ENCODE measurements around the gene KCNMA1.

Gene KCNMA1

DNA sequence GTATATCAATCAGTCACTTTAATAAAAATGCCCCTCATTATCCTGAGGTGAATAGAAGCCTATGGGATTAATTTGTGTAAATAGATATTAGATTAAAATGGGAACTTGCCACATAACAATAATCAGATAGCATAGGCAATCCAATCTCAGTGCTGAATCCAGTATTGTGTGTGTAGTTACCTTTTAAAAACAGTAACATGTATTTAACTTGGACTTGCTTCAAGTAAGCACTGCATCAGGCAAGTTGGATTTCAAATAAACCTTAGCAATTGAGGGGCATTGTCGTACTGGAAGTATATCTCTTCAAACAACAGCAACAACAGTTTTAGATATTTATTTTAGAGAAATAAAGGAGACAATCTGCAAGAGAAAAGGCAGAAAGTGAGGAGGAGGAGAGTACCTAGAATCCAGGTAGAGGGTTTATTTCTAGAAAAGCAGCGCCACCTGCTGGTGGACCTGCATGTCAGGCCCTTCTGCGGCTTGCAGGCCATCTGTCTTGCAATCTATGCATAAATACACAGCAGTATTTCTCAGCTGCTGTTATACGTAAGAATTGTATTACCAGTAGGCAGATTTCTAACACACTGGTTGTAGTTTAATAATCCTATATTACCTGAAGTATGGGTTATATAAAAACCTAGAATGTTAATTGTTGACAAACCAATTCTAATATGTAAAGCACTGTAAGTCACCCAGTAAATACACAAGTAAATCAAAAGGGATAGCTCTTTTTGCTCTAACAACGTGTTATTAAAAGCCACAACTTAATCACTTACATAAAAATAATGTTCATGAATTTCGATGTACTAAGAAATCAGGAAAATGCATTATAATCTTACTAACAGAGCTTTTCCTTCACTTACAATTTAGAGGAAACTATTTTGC, 652.8 kb downstream of the KCNMA1 start:
- DNase-seq: peak; percentile 43

DNA sequence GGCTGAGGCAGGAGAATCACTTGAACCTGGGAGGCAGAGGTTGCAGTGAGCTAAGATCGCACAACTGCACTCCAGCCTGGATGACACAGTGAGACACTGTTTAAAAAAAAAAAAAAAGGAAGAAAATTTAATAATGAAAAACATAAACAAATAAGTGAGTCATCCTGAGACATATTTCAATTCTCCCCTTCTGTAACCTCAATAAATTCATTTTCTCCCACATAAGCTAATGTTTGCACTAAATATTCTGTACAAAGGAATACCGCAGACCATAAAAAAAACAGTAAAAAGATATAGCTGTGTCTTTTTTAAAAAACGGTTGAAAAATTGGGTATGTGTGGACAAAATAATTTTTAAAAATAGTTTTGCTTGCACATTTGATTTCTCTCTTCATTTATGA, 654.0 kb downstream of the KCNMA1 start:
- no peak for DNase-seq

DNA sequence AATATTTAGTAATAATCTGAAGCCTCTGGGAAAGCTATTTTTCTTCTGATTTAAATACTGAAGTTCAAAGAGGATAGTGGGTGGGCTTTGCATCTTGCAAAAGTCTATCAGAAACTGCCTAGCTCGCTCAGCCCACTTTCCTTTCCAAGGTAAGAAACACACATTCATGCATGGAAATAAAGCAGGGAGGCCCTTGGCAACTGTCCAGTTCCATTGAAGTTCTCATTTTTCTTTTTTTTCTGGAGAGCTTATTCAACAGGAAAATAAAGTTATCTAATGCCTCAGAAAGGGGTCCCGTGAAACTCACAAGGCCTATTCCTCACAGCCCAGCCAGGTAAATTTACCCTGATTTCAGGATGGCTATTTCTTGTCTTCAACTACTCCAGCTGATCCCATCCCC, 654.9 kb downstream of the KCNMA1 start:
- DNase-seq: no peak

DNA sequence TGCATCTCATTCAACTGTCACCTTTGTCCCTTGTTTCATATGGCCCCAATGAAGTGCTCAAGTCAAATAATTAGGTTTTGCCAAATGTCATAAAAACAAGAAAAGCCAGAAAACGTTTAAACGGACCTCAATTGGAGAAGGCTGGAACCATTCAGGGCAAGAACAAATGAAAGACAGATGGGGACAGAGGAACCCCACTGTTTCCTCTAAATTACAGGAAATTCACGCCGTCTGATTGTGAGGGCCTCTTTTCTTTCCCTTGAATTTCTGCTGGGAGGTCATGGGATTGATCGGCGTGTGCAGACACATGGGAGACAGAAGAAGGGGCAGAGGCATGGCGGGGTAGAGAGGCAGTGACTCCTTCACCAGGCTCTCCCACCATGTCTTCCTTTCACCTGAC, 656.4 kb downstream of the KCNMA1 start:
- no peak for DNase-seq

DNA sequence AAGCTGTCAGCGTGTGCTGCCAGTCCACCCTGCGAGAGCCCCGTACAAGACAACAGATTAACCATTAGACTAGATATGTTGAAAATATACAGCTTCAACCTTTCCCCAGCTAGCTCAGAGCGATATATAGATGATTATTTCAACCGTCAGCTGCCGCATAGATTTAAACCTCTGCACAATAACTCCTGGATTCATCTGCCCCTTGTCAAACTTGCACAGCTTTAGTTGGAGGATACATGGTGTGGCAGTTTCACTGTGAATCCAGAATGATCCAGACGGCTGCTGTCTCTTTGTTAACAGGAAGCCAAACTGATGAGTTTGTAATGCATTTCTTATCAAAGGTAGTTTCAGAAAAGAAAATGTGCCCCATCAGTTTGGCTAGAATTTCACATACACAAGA, 659.7 kb downstream of the KCNMA1 start:
- no peak for DNase-seq

DNA sequence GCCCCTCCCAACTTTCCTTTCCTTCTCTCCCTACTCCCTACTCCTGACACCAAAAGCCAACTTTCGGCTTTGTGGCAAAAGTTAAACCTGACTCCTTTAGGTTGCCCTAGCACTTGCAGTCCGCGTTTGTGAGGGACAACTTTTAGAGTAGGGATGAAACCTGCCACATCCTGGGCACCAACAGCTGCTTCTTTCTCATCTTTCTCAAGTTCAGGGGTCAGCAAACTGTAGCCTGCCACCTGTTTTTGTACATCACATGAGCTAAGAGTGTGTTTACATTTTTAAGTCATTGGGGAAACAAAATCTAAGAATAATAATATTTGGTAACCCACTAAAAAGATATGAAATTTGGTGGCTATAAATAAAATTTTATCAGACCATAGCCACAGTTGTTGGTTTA, 660.6 kb downstream of the KCNMA1 start:
- DNase-seq: no peak

DNA sequence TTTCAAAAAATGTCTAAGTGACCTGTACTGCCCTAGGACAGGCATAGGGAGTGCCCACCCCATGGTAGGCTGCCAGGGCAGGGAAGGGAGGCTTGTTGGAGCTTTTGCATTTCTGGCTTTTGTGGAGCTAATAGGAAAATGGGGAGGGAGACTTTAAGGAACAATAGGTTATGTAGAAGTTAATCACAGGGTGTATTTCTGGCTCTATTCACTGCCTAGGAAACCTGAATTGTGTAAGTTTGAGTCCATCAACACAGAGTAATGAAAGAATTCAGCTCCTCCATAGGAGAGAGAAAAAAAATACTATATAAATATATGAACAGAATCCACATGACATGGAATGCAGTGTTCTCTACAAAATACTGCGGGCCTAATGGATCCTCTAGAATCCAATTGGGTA, 661.5 kb downstream of the KCNMA1 start:
- DNase-seq: no peak

DNA sequence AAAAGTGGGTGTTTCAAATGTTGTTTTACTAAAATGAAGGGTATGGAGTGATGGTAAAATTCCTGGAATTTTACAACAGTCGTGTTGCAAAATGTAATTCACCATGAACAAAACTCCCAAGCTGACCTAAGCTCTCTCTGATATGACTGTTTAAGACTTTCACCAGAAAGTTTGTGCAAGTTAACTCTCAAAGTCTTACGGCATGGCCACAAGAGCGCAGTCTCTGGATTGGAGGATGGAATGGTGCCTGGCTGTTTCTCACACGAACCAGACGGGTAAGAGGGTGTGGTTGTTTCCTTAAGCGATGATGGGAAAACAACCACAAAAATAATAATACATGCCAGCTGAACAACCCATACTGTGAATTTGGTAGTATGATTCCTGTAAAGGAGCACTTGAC, 662.5 kb downstream of the KCNMA1 start:
- DNase-seq: no peak

DNA sequence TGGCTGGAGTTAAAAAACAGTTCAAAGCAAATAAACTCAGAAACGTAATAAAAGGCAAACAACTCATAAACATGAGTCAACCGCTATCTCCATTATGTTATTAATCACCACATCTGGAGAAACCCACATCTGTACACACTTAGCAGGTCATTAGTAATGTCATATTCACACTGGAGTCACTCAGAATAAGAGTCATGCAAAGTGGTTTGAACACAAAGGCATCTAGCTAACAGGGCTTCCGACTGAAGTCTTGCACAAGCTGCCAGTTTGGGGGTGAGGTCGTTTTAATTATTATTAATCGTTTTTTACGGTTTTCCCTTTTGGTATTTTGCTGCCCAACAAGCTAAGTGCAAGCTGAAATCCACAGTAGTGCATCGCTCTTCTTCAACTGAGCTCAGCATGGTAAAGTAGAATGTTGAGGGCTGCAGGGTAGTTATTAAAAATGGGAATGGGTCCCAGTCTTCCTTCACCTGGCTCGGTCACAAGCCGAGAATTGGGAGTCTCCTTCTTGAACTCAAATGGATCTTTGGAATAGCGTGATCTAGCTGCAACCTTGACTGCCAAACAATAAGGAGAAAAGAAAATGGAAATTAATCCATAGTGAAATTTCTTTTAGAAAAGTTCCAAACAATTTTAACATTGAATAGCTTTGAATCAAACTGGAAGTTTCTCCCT, 663.5 kb downstream of the KCNMA1 start:
- no peak for DNase-seq

DNA sequence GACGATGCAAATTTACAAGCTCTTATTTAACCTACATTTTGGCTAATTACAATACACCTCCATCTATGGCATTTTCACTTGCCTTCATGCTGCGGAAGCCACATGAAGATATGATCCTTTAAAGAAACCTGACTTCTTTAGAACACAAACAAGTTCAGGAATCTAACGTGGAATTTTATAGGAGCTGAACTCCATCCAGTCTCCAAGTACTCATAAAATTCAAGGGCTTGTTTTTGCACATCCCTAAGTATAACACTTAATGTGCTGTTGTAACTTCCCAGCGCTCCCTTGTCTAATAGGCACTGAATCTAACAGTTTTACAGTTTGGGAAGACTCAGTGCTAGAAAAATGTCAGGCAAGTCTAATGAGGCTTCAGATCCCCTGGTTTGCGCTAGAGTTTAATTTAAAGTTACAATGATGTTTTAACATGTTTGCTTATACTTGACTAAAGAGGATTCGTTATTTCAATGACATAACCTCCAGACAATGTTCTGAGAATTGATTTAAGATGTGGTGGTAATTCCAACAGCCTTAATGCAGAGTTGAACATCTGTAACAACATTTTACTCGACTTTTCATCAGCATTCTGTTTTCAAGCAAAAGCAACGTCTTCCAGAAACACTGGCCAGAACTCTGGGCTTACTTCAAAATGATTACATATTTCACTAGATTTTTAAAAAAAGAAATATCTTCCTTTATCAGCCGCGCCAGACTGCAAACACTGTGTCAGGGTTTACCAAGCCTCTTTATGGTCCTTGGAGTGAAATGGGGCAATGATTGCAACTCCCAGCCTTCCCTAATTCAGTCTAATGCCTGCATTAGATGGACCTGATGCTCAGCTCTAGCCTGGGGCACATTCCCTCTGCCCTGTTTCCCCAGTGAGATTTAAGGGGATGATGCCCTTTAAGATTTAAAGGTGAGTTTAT, 664.3 kb downstream of the KCNMA1 start:
- DNase-seq: no peak

DNA sequence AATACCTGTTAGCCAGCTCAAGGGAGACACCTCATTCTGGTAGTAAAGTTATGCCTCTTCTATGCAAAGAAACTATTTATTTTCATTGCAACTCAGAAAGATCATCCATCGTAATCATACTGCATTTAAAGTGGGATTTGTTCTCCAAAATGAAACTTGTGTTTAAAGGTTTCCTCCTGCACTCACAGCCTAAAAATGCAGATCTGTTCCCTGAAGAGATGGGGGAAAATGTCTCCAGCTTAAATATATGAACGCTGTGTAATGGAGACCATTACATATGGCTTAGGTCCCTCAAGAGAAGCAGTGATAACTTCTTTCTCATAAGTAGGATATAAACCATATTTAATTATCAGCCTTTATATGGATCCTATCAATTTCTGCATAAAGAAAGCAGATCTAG, 665.1 kb downstream of the KCNMA1 start:
- no peak for DNase-seq

DNA sequence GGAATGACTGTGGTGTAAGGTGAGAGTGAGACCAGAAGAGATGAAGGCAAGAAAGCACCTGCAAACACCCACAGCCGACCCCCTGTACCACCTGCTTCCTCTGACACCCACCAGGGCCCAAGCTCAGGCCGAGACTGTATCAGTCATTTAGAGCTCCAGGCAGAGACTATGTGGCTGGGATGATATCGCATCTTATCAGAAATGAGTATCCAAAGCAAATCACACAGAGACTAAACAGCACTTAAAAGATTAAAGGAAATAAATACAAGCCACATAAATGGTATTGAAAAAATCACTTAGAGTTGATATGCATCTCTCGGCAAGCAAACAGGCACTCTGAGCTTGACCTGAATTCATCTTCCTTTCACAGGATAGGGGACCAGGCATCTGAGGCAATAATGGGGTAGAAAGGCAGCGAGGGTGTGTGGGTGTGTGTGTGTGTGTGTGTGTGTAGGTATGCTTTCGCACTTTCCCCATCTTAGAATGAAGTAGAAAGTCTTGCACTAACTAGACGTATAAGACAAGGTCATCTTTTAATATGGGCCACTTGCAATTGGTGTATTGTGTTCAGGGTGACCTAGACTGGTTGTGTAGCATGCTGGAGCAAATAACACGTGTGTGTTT, 665.9 kb downstream of the KCNMA1 start:
- DNase-seq: no peak

DNA sequence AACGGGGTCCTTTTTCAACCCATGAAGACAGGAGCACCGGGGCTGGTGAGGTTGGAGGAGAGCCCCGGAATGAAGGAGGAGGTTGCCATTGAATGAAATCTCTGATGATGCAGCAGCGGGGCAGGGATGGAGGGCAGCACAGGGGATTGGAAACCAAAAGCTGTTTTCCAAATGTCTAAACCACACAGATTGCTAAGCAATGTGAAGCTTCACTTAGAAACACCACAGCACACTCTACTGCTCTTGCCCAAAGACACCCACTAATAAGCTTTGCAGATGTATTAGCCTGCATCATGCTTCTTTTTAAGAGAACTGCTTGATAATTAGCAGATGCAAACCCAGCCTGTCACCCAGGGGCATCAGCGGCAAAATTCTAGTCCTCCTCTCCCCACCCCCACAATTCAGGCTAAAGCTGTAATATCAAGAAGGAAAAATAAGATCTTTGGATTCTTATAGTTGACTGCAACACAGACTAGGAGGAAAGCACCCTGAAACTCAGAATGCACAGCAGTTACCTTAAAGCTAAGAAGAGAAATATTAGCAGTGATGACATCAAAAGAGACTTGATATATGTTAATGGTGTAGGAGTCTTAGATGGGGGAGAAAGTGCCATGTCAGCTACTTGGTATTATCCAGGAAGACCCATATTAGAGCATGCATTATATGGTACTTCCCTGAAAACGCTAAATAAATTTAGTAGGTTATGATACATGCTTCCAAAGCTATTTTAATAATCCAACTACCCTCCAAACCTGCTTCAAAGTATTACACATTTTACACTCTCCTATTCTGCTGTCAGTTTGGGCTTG, 666.7 kb downstream of the KCNMA1 start:
- no peak for DNase-seq

DNA sequence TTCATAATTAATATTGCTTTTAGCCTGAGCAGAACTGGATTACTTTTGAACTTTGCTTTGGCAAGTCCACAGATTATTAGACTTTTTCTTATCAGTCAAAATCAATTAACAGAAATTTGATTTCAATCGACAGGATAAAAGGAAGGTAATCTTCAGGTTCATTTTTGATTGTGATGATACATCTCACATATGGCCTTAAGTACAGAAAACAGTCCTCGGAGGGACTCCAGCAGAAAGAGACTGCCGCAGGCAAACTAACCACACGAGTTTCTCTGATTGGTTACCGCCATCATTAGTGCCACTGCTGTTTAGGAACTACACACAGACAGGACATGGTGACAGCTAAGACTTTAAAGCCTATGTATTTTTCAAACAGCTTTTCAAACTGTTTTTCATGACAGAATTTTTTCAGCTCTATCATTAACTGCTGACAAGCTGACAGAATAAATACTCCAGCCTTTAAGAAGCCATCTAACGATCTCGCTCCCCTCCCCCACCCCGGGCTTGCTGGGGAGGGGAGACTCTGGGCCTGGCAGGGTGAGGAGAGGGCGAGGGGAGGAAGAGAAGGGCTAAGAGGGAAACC, 668.2 kb downstream of the KCNMA1 start:
- DNase-seq: no peak

DNA sequence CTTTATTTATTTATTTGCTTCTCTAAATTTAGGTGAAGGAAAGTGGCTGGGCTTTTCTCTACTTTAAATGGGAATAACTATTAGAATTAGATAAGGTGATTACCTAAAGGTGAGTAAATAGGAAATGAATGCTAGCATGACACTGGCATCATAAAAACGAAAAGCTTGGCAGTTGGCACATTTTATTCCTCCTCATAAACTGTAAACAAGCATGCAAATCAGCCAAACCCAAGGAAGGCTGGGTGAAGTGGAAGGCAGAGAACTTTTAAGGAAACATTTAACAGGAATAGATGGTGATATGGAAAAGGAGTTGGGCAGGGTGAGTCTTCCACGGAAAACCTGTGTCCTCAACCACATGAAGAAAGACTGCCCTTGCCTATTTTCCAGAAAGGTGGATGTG, 669.1 kb downstream of the KCNMA1 start:
- DNase-seq: no peak

DNA sequence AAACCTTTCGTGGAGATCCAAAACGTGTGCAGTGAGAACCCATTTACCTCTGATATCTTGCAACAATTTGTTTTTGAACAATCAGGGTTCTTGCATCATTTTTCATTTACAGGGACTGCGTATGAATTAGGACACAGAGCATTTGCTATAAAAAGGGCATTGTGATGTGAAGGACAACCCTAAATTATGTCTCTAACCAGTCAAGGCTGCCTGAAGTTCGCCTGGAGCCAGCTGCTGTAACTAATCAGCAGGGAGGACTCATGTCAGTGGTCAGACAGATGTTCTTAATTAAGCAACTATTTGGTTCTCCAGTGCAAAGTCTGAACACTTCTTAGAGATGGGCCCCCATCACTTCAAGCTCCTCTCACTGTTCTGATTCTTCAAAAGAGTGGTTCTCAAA, 674.8 kb downstream of the KCNMA1 start:
- DNase-seq: no peak

DNA sequence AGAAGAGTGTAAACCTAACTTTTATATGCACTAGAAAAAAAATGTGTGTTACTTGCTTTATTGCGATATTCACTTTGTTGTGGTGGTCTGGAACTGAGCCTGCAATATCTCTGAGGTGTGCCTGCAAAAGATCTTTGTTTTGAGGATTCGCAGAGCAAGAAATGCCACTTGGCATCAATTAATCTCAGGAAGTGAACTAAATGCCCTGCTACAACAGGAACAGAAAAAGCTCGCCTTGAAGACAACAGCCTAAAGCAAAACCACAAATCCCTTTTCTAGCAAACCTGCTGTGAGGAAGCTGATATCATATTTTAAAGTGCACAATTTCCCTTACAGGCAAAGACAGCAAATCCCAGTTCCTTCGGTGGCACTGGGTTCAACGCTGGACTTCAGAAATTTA, 675.8 kb downstream of the KCNMA1 start:
- no peak for DNase-seq

DNA sequence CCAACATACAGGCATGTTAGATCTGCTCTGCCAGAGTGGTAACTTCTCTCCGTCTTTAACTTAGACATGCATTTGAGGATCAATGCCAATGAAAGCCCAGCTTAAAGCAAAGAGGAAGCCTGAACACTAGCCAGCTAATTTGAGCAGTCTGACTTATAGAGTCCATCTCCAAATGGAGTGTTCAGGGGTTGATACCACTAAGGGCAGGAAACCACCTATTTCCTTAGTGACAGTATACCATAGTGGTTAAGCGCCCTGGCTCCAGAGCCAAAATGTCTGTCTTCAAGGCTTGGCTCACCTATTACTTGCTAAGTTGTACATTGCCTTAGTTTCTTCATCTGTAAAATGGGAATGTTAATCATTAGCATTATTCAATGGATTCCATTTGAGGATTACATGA, 678.5 kb downstream of the KCNMA1 start:
- no peak for DNase-seq

DNA sequence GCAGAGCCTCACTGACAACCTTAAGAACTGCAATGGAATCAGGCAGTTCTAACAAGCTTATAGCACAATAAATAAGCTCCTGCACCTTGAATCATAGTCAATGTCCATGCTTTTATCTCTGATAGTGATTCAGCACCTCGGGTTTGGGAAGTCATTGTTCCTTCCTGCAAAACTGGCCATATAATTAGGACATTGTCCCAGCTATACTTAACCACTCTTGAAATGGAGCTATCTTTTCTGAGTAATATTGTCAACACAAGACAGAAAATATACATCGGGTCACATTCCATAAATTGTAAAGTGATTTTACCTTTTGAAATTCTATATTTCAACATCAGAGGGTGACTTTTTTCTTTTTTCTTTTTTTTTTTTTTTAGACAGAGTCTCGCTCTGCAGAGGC, 682.8 kb downstream of the KCNMA1 start:
- no peak for DNase-seq

DNA sequence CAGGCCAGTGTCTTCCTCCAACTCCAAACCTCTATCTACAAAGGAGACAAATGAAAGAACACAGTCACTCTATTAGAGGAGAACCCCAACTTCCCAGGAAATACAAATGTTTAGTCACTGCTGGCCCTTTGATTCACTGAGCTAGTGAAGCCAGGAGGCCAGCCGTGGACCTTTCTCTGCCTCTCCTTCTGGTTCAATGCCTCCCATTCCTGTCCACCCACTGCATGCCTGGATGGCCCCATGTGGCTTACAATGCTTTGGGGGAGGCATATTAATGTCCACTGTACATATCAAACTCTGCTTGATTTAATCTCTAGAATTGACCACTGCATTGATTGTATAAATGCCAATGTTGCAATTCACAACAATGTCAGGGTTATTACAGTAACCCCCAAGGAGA, 687.3 kb downstream of the KCNMA1 start:
- DNase-seq: no peak

DNA sequence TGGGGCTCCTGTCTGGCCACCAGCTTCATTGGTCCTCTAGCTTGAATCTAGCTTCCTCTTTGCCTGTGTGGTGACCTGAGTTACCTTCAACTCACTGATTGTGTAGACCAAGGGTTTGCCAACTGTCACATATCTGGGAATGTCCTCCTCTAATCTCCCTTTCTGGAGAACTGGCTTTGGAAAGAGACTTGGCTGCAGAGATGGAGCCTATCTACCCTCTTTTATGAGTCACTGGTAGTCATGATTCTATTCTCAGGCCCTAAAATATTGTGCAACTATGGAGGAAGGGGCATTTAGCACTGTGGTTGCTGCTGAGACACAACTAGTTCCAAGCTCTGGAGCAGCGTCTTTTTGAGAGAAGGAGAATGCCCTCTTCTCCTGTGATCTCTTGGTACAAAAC, 691.3 kb downstream of the KCNMA1 start:
- DNase-seq: no peak

DNA sequence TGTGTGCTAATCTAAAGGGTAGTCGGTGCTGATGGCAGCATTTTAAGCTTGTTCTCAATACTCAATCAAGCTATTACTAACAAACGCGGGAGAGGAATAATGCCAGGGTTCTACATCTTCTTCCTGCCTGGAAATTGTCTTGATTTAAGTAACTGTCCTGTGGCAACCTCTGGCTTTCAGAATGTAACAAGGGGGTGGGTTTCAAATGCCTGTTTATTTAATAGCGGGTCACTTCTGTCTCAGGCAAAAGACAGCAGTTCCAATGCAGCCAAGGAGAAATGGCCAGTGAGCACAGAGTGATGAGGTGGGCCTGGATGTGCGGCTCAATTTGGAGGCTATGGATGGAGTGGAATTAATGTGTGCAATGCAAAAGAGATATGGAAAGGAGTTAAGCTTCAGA, 692.4 kb downstream of the KCNMA1 start:
- no peak for DNase-seq
